Right lobe of liver (tissue), 4 donors: Measurements from ENCODE around the gene PRR16.

Source experiments
- CTCF ChIP-seq, 4 donors: fragments of 200-600 bp in 3 of 4; fragments of 450-650 bp in 1 of 4; IDR thresholded peaks; one replicate each; pipeline versions ENCODE4 v1.5.1 to v1.8.0; 2016 to 2022; ENCODE audit warnings: antibody characterized with exemption in 4 of 4, mild to moderate bottlenecking in 2 of 4
- POLR2A ChIP-seq: fragments of 450-650 bp; IDR thresholded peaks from one replicate; pipeline ENCODE4 v1.6.1; 2017; ENCODE audit warnings: antibody characterized with exemption, mild to moderate bottlenecking
- donor health status: DM: no; HTN: no; CAD: no.
- donor health status: DM: no; HTN: no; CAD: no.
- donor health status: DM: no; HTN: yes; CAD: no.

GRCh38 chr5:120544043-120544442, 79.9 kb downstream of the PRR16 start:
- TF ChIP-seq POLR2A = no peak
- TF ChIP-seq CTCF (IDR thresholded peaks at IDR 0.05) = no peak
